ENCODE results near the gene TXNRD2.

DNA sequence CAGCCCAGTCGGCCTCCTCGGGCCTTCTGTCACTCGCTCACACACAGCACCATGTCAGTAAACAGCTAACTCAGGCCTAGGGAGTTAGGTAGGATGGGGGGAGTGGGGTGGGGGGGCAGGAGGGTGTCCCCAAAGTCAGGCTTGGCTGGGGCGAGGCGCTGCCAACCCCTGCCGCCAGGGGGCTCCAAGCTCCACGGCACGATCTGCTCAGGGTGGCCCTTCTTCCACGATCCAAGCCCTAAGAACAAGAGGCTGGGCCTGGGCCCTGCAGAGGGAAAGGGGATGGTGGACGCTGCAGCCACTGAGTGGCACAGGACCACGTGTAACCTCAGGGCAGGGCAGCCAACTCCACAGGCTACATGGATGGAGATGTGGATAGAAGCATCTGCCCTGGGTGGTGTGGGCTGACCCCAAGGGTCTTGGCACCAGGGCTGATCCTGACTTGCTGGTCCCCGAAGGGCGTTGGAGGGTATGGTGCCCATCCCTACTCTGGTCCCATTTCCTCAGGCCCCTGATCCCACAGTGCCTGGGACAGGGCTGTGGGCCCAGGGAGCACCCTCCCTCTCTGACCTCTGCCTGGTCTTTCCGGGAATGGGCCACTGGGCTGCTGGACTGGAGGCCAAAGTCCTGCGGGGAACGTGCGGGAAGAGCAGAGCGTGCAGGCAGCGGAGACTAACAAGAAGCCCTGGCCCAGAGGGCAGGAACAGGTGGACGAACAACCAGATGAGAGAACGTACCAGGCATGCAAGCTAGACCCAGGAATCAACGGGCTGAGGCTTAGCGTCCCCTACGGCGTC is 29.1 kb upstream of the TXNRD2 start:
- TF ChIP-seq POLR2A (IDR thresholded peaks at IDR 0.05), result peak; percentile 54
- TF ChIP-seq CTCF (IDR thresholded peaks at IDR 0.05), result peak; percentile 87 to 97 (median 94)

Data from right lobe of liver (tissue), 4 donors.